GM12892 (cell line): ENCODE results near the gene CHRND.

ENCODE experiments used
- POLR2A ChIP-seq: IDR thresholded peaks from 2 replicates; pipeline ENCODE4 v1.6.1; 2011; ENCODE audit warnings: low read depth, low read length, control low read depth
- POLR2AphosphoS5 ChIP-seq: IDR thresholded peaks from 2 replicates; pipeline ENCODE4 v1.6.1; 2011; ENCODE audit warnings: low read depth, low read length, control low read depth

GRCh38 chr2:232491139-232491780 is 34.7 kb upstream of the CHRND start:
- TF ChIP-seq POLR2A (no peak), POLR2AphosphoS5 (no peak)
